NCI-H345 treated with DMSO at 0.1 percent for 48 hours (cell line): Measurements from ENCODE around the gene FDX2.

Experiments used
- DNase-seq: peaks from one replicate; lab custom pipeline; 2025; ENCODE audit not compliant: unreplicated experiment; lab: John Stamatoyannopoulos, UW

Gene FDX2

DNA sequence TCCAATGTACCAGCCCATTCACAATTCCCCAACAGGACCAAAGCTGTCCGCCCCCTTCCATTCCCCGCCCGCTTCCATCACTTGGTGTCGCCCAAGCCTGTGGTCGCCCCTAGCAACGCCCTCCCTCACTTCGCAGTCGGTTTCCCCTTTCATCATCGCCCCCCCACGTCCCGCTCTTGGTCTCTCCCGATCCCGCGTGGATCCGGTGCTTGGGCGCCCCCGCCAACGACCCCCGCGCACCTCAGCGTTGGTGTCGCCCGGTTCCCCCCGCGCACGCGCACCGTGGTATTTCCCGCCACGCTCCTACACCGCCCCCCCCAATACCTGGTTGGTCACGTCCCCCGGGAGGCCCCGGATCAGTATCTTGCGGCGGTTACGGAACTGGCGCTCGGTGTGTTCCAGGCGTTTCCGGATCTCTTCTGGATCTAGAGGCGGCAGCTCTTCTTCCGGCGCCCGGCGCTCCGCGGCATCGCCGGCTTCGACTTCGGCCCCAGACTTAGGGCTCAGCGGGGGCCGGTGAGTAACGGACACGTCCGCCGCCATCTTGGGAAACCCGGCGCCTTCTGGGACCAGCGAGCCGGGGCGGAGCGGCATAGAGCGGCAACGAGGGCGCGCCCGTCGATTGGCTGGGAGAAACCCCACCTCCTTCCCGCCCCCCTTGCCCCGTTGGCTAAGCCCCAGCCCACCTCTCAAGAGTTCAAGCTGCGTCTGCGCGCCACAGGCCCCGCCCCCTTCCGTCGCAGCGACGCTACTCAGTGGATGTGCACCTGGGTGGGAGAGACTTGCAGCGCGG is 17.3 kb upstream of the FDX2 start, which contains the start of gene RAVER1:
TSS of gene RAVER1 (minus strand) at position 565 of the 793 bp plus-strand sequence. CDS start at position 543, 22 bp downstream.
- DNase-seq: peak; percentile 93

DNA sequence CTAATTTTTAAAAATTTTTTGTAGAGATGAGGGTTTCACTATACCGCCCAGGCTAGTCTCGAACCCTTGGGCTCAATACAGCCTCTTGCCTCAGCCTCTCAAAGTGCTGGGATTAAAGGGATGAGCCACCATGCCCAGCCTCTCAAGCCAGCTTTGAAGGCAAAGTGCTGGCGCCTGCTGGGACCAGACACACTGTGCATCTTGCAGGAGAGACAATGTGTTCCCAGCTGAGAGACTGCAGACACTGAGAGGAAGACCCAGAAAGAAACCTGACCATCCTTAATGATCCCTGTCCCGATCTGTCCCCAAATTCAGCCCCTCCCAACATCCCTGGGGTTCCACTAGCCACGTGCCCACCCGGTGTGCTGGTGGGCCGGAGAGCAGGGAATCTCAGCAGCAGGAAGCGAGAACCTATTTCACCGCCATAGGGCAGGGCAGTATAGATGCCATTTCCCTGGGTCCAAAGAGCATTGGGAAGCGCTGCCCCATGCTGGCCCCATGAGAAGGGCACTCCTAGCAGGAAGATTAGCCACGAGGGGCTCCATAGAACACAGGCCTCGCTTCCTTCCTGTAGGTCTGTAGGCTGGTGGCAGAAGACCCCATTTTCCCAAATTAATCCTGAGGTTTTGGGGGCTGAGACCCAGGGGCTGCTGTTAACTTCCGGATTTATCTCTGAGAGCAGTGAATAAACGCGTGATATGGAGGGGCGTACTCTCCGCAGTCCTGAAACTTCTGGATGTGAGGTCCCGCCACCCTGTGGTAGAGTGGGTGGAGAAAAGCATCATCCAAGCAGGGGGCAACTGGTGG is 16.5 kb upstream of the FDX2 start:
- no peak for DNase-seq

DNA sequence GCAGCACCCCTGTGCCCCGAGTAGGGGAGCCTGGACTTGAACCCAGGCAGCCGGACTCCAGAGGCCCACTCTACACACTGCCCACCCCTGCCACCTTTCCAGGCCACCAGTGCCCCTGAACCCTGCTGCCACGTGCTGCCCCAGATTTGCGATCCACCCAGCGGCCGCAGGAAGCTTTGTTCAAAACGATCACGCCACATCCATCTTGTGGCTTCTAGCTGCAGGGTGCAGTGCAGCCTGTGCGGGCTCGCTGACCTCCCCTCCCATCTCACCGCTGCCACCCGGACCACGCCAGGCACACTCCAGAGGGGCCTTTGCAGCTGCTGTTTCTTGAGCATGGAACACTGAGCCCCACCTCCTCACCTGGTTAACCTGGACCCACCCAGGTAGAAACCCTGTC is 13.7 kb upstream of the FDX2 start:
- DNase-seq: no peak

DNA sequence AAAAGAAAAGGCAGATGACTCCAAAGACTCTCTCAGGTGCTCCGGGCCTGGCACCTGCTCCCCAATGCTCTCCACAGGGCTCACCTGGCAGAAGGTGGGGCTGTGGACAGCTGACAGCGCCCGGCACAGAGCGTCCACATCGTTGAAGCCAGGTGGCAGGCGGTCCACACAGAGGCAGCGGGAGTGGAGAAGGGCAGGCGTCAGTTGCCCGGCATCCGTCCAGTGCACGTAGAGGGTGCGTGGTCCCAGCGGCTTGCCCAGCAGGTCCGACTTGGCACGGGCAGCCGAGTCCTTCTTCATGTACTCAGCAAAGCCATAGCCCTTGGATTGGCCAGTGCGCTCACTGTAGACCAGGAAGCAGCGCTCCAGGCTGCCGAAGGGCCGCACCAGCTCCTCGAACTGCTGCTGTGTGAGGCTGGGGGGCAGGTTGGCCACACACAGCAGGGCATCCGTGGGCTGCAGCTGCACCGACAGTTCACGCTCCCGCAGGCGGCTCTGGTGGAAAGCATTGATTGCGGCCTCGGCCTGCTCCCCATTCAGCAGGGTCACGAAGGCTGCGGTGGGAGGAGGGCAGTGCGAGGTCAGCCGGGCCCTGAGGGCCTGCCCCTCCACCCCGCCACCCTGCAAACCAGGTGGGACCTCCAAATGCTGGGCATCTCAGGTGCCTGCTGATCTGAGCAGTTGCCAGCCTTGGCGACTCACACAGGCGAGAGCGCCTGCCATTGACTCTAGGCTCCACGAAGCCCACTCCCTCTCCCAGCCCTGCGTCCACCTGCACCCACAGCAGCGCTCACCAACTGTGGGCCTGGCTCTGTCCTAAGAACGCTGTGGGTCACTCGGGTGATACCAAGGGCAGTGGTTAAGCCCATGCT is 13.0 kb upstream of the FDX2 start:
- no peak for DNase-seq

DNA sequence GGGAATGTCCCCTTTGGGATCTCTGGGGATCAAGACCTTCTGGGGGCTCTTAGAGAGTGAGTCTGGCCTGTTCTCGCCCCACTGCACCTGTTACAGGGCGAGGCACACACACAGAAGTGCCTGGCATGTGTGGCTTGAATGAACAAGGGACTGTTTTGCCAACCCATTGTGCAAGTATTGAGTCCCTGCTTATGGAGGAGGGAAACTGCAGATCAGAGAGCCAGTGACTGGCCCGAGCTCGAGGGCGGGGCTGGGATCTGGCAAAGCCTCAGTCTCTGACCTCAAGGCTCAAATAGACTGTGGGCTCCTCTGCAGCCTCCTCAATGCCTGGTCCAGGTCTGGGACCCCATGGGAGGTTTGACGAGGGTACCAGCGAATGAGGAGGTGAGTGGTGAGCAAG is 12.0 kb upstream of the FDX2 start:
- DNase-seq: no peak

- DNase-seq: no peak
Measured at GRCh38 chr19:10325732-10326131, 9.9 kb upstream of the FDX2 start.

DNA sequence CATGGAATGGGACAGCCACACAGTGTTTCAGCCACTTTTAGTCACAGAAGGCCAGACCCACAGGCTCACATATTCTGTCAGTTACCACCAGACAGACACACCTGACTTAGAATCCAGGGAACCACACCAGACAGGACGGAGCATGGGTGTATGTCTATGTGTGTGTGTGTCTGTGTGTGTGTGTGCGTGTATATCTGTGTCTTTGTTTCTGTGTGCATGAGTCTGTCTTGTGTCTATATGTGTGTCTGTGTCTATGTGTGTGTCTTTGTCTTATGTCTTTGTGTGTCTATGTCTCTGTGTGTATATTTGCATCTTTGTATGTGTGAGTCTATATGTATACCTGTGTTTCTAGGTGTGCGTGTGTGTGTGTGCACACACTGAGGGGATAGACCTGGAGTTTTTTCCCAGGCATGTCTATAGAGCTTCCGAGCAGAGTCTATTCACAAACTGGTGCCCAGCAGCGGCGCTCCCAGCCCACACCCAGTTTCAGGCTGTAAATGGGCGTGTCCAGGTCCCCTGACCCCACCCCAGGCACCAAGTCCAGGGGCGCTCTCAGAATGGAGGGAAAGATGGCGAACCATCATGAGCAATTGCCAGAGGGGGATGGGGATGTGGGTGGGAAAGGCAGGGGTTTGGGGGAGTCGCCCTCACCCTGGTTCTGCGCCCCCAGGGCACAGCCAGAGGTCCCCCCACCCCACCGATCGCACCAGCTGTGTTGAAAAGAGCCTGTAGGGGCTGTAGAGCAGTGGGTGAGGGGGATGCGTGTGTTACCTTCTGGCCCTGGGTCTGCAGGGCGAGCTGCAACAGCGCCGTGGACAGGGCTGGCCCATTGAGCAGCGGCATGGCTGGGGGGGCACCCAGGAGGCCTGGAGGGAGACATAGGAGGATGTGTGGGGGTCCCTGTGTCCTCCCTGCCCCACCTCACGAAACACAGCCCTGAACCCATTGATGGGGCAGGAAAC is 6.3 kb upstream of the FDX2 start:
- DNase-seq: no peak

DNA sequence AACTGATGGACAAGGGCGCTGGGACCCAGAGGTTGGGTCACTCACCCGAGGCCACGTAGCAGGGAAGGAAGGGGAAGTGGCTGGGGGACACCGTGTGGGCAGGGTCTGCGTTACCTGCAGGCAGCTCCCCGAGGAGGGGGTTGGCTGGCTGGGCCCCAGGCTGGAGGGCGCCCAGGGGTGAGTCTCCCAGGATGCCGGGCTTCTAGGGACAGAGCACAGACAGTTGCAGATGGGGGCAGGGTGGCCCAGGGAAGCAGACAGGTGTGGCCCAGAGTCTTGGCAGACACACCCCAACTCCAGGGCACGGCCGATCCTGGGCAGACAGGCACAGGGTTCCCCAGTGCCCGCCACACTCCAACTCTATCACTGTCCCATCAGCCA is 5.6 kb upstream of the FDX2 start:
- DNase-seq: no peak

- DNase-seq: no peak
Measured at GRCh38 chr19:10320602-10321416, 5.0 kb upstream of the FDX2 start.

- DNase-seq: no peak
Measured at GRCh38 chr19:10318807-10319682, 3.2 kb upstream of the FDX2 start.

- no peak for DNase-seq
Measured at GRCh38 chr19:10317857-10318462, 2.1 kb upstream of the FDX2 start.

DNA sequence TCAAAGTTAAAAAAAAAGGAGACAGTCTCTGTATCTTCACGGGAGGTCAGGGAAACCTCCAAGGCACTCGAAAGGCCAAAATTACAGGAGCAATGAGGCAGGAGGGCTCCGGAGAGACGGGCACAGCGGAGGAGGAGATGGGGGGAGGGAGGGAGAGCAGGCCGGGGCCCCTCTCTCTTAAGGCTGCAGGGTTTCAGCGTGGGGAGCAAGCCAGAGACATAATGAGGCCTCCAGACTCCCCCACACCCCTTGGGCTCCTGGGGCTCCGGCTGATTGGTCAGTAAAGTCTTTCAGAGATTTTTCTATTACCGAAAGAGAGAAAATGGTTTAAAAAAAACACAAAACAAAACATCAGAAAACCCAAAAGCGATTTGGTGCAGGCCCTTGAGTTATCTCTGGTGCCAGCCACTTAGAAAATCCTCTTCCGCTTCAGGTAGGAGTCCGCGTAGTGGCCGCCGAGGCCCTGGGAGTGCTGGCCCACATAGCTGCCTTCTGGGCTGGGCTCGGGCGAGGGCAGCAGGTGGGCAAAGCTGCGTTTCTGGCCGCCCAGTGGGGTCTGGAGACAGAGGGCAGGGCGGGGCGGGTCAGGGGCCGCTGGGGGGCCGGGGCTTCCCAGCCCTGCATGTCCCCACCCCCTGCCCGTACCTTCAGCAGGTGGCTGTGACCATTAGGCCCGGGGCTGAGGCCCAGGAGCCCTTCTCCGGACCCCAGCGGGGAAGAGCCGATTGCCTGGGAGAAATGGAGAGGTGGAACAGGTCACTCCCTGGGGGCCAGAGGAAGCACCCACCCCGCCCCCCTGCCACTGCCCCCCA is 1.4 kb upstream of the FDX2 start:
- DNase-seq: no peak

GRCh38 chr19:10316229-10317044 is 622 bp upstream of the FDX2 start:
- DNase-seq: no peak

DNA sequence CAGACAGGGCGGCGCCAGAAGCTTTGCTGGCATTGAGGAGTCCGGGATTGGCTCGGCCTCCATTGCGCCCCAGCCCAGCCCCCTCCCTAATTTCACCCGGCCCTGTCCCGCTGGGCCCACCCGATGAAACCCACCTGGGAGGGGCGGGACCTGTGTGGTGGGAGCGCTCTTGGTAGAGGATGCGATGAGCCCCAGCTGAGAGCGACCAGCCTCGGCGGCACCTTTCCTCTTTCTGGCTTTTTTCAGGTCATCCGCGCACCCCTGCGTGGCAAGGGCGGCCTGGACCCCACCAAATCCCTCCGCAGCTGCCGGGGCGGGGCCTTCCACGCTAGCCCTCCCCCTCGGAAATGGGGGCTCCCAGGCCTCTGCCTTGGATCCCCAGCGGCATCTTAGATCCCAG is 6.4 kb downstream of the FDX2 start, which contains the start of gene ZGLP1:
TSS of gene ZGLP1 (minus strand) at position 393 of the 400 bp plus-strand sequence.
- no peak for DNase-seq

- DNase-seq: no peak
Measured at GRCh38 chr19:10306327-10306726, 9.5 kb downstream of the FDX2 start.

DNA sequence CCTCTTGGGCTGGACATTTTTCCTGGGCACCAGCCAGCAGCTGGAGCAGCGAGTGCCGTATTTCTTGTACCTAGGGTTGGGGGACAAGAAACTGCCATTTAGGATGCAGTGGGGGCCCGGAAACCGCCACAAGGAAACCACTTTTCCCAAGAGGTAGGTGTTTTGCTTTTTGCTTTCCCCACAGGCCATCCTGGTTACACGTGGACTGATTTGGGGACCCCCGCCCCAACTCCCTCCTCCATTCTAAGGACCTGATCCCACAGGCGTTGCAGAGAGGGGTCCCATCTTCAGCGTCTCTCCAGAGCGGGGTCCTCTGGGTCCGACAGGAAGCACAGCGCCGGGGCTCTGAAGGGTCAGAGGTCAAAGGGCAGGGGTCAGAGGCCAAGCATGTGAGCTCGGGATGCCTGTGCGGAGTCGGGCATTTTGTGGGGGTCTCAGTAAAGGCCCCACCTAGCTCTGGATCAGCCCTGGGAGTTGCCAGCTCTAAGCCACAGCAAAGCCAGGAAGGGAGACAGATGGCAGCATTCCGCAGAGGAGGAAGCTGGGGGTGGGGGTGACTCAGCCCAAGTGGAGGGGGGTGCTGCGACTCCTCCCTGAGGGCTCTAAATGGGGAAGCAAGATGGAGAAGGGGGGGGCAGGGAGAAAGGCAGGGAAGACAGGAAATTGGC is 10.5 kb downstream of the FDX2 start:
- DNase-seq: no peak
